B cell (primary cell): Measurements from ENCODE around the gene ECE2. TPM values are rescaled to one million over a fixed set of nuclear protein-coding genes. Genes with fewer than 3 reads are reported as not detected.

Experiments used
- ATAC-seq: fragments of 200-7000 bp; cut with Tn5 transposase; one replicate; pipeline ENCODE4 v1.10.0; 2021; ENCODE audit warnings: low read depth, mild to moderate bottlenecking, moderate number of reproducible peaks, moderate library complexity
- CTCF ChIA-PET: fragments of 350-600 bp; sonication (Branson Sonifier 250); formaldehyde crosslinking; loops from one replicate; lab custom pipeline; 2021; ENCODE audit warnings: antibody characterized with exemption, inconsistent platforms; lab: Charles Lee
- POLR2A ChIA-PET: fragments of 350-600 bp; sonication (Branson Sonifier 250); formaldehyde crosslinking; loops from one replicate; lab custom pipeline; 2021; ENCODE audit warnings: antibody characterized with exemption; lab: Charles Lee
- DNase-seq: peaks from one replicate; pipeline ENCODE4 v3.0.0; 2013
- H2AFZ ChIP-seq: 2 replicates; pipeline ENCODE4 v1.6.1; 2012; ENCODE audit warnings: mild to moderate bottlenecking, low read depth, low read length; ENCODE audit not compliant: insufficient read depth, poor library complexity, severe bottlenecking
- H3K27ac ChIP-seq, 2 donors: 1 replicate in 1 of 2; 2 replicates in 1 of 2; pipeline ENCODE4 v1.5.1; 2012 to 2013; ENCODE audit warnings: low read length in 2 of 2, mild to moderate bottlenecking in 2 of 2, moderate library complexity in 1 of 2
- H3K27me3 ChIP-seq, 4 experiments: fragments of 200-600 bp in 1 of 4; sonication (generic) in 1 of 4; replicated peaks in 1 of 4; 1 replicate in 2 of 4; 2 replicates in 2 of 4; pipeline versions ENCODE4 v1.6.1 to v1.7.0; 2013 to 2016; ENCODE audit warnings: low read length in 3 of 4, mild to moderate bottlenecking in 2 of 4, mixed read lengths in 1 of 4, moderate library complexity in 1 of 4; ENCODE audit not compliant: insufficient read depth in 4 of 4, control insufficient read depth in 3 of 4; ENCODE audit errors: control extremely low read depth in 1 of 4
- H3K36me3 ChIP-seq, 2 experiments: replicated peaks in 1 of 2; 1 replicate in 1 of 2; 2 replicates in 1 of 2; pipeline versions ENCODE4 v1.6.1 to v1.7.1; 2013; ENCODE audit warnings: low read length in 1 of 2; ENCODE audit not compliant: insufficient read depth in 2 of 2, control insufficient read depth in 1 of 2; ENCODE audit errors: control extremely low read depth in 1 of 2, extremely low read depth in 1 of 2
- H3K4me1 ChIP-seq, 2 donors: fragments of 200-600 bp in 1 of 2; sonication (generic) in 1 of 2; 1 replicate in 1 of 2; 2 replicates in 1 of 2; pipeline versions ENCODE4 v1.5.1 to v1.6.1; 2013 to 2017; ENCODE audit warnings: low read length in 2 of 2; ENCODE audit not compliant: control insufficient read depth in 2 of 2, insufficient read depth in 2 of 2
- H3K4me2 ChIP-seq: replicated peaks from 2 replicates; pipeline ENCODE3; 2012; ENCODE audit warnings: mild to moderate bottlenecking, low read depth, low read length; ENCODE audit not compliant: poor library complexity, severe bottlenecking
- H3K4me3 ChIP-seq, 5 experiments: fragments of 200-600 bp in 1 of 5; sonication (generic) in 1 of 5; 1 replicate in 3 of 5; 2 replicates in 2 of 5; pipeline versions ENCODE4 v1.5.1 to v1.7.0; 2011 to 2016; ENCODE audit warnings: low read length in 4 of 5, mild to moderate bottlenecking in 4 of 5, low read depth in 2 of 5, control low read depth in 1 of 5, moderate library complexity in 1 of 5; ENCODE audit not compliant: insufficient read depth in 1 of 5; ENCODE audit errors: control extremely low read depth in 1 of 5, extremely low read depth in 1 of 5
- H3K79me2 ChIP-seq: fragments of 200-600 bp; sonication (generic); one replicate; pipeline ENCODE4 v1.6.0; 2016; ENCODE audit warnings: low read length; ENCODE audit not compliant: control insufficient read depth, insufficient read depth
- H3K9ac ChIP-seq: fragments of 200-600 bp; sonication (generic); 2 replicates; pipeline ENCODE4 v1.6.1; 2017; ENCODE audit warnings: mild to moderate bottlenecking, low read length, moderate library complexity
- H3K9me3 ChIP-seq, 3 donors: one replicate each; pipeline versions ENCODE4 v1.6.1 to v1.7.1; 2013; ENCODE audit warnings: low read length in 2 of 3; ENCODE audit not compliant: control insufficient read depth in 2 of 3, insufficient read depth in 1 of 3; ENCODE audit errors: control extremely low read depth in 1 of 3
- H4K20me1 ChIP-seq: 2 replicates; pipeline ENCODE4 v1.6.0; 2012; ENCODE audit warnings: mild to moderate bottlenecking, low read length; ENCODE audit not compliant: insufficient read depth, control insufficient read depth, poor library complexity, severe bottlenecking
- H3K27ac Mint-ChIP-seq: one replicate; pipeline ENCODE4 v1.8.0; 2021; ENCODE audit warnings: mixed read lengths
- H3K27me3 Mint-ChIP-seq: one replicate; pipeline ENCODE4 v1.8.0; 2021; ENCODE audit warnings: mixed read lengths
- H3K4me1 Mint-ChIP-seq: one replicate; pipeline ENCODE4 v1.8.0; 2021; ENCODE audit warnings: mixed read lengths
- H3K4me3 Mint-ChIP-seq: one replicate; pipeline ENCODE4 v1.8.0; 2021; ENCODE audit warnings: mixed read lengths
- H3K9me3 Mint-ChIP-seq: one replicate; pipeline ENCODE4 v1.8.0; 2022; ENCODE audit warnings: mixed read lengths; ENCODE audit not compliant: insufficient read depth
- CTCF ChIP-seq: fragments of 200-600 bp; IDR thresholded peaks from one replicate; pipeline ENCODE4 v1.8.0; 2022; ENCODE audit warnings: antibody characterized with exemption, mild to moderate bottlenecking
- EZH2 ChIP-seq: IDR thresholded peaks from 2 replicates; pipeline ENCODE4 v1.6.1; 2012; ENCODE audit warnings: borderline replicate concordance, low read depth, mild to moderate bottlenecking, moderate library complexity, low read length; ENCODE audit not compliant: insufficient read depth, poor library complexity, severe bottlenecking
- WGBS: methylation state at CpG from one replicate; pipeline ENCODE4 v1.1.5; 2013; ENCODE audit warnings: missing lambda C conversion rate; ENCODE audit not compliant: insufficient coverage; 5-methylcytosine and 5-hydroxymethylcytosine counted together
- intact Hi-C: fragments of 100-400 bp; cut with micrococcal nuclease; formaldehyde crosslinking; loops from one replicate; pipeline ENCODE4 v1.10.0; 2022
- polyA plus RNA-seq: library from polyadenylated mRNA; depleted of rRNA; stranded (reverse); fragments of >200 nt; gene quantifications from 2 replicates; pipeline ENCODE4 v1.2.3, GENCODE V29; 2012
- total RNA-seq, 2 donors: library from RNA; stranded (reverse); fragments of 120-200 nt in 1 of 2; gene quantifications; 1 replicate in 1 of 2; 2 replicates in 1 of 2; pipeline versions ENCODE4 v1.2.3 to v1.2.4, GENCODE V29; 2013 to 2022

The ECE2 gene
- total and polyA plus RNA-seq, 2 donors (not counting 1 experiment from before 2014, with no cell fraction given) = not detected

- Histone ChIP-seq H3K36me3 (peaks cover 0 to 19% of the 10 kb centered on the region in 2 experiments), H3K4me1 (peaks cover 14 to 25% of the 10 kb centered on the region in 2 donors), H3K9me3 (no peaks in the 10 kb centered on the region), H3K4me3 (no peak overlapping the region), H4K20me1 (no peaks in the 10 kb centered on the region), H3K27ac (no peak overlapping the region), H3K27me3 (peaks cover 0 to 3% (median 0%) of the 10 kb centered on the region in 4 experiments), H3K9ac (no peak overlapping the region), H2AFZ (no peak overlapping the region), H3K79me2 (peaks cover 19% of the 10 kb centered on the region), H3K4me2 (no peak overlapping the region)
- no peak for TF ChIP-seq CTCF
- no peak for TF ChIP-seq EZH2
- H3K4me1 Mint-ChIP-seq = peaks cover 30% of the 10 kb centered on the region
- no peaks in the 10 kb centered on the region for H3K27me3 Mint-ChIP-seq
- POLR2A ChIA-PET = no interaction called here
- 86% methylated on average over 4 of the region's 7 CpGs for WGBS
- peak overlapping the region; percentile 94 for H3K4me3 Mint-ChIP-seq
- no peaks in the 10 kb centered on the region for H3K9me3 Mint-ChIP-seq
- CTCF ChIA-PET = interaction anchor here (1.8 kb wide), 1 partner anchor 176 kb away, joined by 5 read pairs; no protein-coding TSS in a partner anchor
- DNase-seq (no peak), ATAC-seq (no peak)
- no peak overlapping the region for H3K27ac Mint-ChIP-seq
- intact Hi-C loops = no loop called here
Measured at GRCh38 chr3:184337981-184338380, 62.2 kb downstream of the ECE2 start.

GRCh38 chr3:184338511-184338945 lies 62.7 kb downstream of the ECE2 start:
- peaks cover 19% of the 10 kb centered on the region for H3K79me2 ChIP-seq
- no peaks in the 10 kb centered on the region for H3K27me3 Mint-ChIP-seq
- no peak overlapping the region for H3K27ac Mint-ChIP-seq
- H3K4me1 Mint-ChIP-seq = peaks cover 30% of the 10 kb centered on the region
- peak overlapping the region; percentile 36 for H3K4me2 ChIP-seq
- 60% methylated on average over 37 of the region's 37 CpGs for WGBS
- peak overlapping the region; percentile 39 for H3K4me3 Mint-ChIP-seq
- no peaks in the 10 kb centered on the region for H4K20me1 ChIP-seq
- no peak overlapping the region for H3K27ac ChIP-seq
- peaks cover 0 to 15% of the 10 kb centered on the region in 2 experiments for H3K36me3 ChIP-seq
- peaks cover 14 to 25% of the 10 kb centered on the region in 2 donors for H3K4me1 ChIP-seq
- no peak for TF ChIP-seq CTCF
- no peak for TF ChIP-seq EZH2
- H3K9me3 ChIP-seq = no peaks in the 10 kb centered on the region
- no peaks in the 10 kb centered on the region for H3K9me3 Mint-ChIP-seq
- peaks cover 0 to 3% (median 0%) of the 10 kb centered on the region in 4 experiments for H3K27me3 ChIP-seq
- POLR2A ChIA-PET = no interaction called here
- DNase-seq (peak; percentile 54), ATAC-seq (no peak)
- no peak overlapping the region for H2AFZ ChIP-seq
- no peak overlapping the region for H3K9ac ChIP-seq
- intact Hi-C loops = no loop called here
- CTCF ChIA-PET = interaction anchor here (1.8 kb wide), 1 partner anchor 175 kb away, joined by 5 read pairs; no protein-coding TSS in a partner anchor
- no peak overlapping the region for H3K4me3 ChIP-seq
